ENCODE results near the gene GREM1.

DNA sequence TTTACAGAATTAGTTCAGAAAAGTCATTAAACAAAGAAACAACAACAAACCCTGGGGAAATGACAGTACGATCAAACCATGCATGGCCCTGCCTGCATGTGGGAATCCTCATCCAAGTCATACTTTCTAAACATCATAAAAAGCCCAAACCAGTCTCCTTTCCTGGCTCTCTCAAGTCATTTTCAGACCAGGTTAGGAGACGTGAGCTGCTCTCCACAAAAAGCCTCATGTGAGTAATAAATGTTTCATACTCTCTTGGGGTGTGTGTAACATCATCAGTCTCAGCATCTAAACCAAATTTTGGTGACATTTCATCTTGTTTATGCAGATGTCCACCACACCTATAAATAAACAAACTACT is 18.9 kb downstream of the GREM1 start:
- TF ChIP-seq POLR2AphosphoS5 (IDR thresholded peaks at IDR 0.05; ENCODE audit: low read depth) (no peak), JUNB (IDR thresholded peaks at IDR 0.05; ENCODE audit: unreplicated experiment) (no peak), EZH2phosphoT487 (IDR thresholded peaks at IDR 0.05; ENCODE audit: unreplicated experiment) (no peak), EZH2 (IDR thresholded peaks at IDR 0.05; ENCODE audit: low read depth, unreplicated experiment) (no peak)
- TF ChIP-seq, protein P1, sequence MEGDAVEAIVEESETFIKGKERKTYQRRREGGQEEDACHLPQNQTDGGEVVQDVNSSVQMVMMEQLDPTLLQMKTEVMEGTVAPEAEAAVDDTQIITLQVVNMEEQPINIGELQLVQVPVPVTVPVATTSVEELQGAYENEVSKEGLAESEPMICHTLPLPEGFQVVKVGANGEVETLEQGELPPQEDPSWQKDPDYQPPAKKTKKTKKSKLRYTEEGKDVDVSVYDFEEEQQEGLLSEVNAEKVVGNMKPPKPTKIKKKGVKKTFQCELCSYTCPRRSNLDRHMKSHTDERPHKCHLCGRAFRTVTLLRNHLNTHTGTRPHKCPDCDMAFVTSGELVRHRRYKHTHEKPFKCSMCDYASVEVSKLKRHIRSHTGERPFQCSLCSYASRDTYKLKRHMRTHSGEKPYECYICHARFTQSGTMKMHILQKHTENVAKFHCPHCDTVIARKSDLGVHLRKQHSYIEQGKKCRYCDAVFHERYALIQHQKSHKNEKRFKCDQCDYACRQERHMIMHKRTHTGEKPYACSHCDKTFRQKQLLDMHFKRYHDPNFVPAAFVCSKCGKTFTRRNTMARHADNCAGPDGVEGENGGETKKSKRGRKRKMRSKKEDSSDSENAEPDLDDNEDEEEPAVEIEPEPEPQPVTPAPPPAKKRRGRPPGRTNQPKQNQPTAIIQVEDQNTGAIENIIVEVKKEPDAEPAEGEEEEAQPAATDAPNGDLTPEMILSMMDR (conservative IDR thresholded peaks at IDR 0.05; ENCODE audit: low read depth in 2 of 2): no peak
- TF ChIP-seq, protein P2, sequence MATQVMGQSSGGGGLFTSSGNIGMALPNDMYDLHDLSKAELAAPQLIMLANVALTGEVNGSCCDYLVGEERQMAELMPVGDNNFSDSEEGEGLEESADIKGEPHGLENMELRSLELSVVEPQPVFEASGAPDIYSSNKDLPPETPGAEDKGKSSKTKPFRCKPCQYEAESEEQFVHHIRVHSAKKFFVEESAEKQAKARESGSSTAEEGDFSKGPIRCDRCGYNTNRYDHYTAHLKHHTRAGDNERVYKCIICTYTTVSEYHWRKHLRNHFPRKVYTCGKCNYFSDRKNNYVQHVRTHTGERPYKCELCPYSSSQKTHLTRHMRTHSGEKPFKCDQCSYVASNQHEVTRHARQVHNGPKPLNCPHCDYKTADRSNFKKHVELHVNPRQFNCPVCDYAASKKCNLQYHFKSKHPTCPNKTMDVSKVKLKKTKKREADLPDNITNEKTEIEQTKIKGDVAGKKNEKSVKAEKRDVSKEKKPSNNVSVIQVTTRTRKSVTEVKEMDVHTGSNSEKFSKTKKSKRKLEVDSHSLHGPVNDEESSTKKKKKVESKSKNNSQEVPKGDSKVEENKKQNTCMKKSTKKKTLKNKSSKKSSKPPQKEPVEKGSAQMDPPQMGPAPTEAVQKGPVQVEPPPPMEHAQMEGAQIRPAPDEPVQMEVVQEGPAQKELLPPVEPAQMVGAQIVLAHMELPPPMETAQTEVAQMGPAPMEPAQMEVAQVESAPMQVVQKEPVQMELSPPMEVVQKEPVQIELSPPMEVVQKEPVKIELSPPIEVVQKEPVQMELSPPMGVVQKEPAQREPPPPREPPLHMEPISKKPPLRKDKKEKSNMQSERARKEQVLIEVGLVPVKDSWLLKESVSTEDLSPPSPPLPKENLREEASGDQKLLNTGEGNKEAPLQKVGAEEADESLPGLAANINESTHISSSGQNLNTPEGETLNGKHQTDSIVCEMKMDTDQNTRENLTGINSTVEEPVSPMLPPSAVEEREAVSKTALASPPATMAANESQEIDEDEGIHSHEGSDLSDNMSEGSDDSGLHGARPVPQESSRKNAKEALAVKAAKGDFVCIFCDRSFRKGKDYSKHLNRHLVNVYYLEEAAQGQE (IDR thresholded peaks at IDR 0.05; ENCODE audit: unreplicated experiment): no peak

Data from GM23338 (cell line).